GM21717 (cell line): ENCODE measurements around the gene GMPPA.

Source experiments
- ATAC-seq: cut with Tn5 transposase; IDR thresholded peaks from one replicate; pipeline ENCODE4 v1.9.1; 2021; ENCODE audit warnings: mild to moderate bottlenecking, moderate library complexity; ENCODE audit not compliant: unreplicated experiment

Gene GMPPA

DNA sequence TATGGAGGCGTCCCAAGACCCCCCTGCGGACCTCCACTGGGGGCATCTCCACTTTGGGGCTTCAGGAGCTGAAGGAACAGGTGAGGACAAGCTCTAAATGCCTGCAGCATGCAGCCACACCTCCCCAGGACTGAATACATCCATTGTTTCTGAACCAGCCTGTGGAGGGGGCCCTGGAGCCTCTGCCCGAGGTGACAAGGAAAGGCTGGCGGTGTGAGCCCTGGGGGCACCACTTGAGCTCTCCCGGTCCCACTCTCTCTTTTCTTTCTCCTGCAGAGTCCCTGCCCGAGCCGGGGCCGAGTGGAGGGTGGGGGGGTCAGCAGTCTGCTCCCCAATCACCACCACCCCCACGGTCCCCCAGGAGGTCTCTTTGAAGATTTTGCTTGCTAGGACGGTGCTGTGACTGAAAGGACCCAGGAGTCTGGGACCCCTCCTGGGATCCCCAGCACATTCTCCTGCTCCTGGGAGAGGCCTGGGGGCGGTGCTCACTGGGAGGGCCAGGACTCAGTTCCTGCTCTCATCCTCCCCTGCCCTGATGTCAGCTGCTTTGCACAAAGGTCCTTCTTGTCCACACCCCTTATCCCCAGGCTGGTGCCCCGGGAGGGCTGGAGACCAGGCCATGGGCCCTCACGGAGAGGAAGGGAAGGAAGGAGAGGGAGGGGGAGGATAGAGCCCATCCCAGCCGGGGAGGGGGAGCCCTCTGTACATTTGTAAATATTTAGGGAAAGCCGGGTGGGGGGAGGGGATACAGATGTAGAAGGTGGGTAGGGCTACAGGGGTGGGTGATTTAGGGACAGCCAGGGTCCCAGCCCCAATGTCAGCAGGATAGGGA is 39.2 kb downstream of the GMPPA start:
- ATAC-seq: no peak

DNA sequence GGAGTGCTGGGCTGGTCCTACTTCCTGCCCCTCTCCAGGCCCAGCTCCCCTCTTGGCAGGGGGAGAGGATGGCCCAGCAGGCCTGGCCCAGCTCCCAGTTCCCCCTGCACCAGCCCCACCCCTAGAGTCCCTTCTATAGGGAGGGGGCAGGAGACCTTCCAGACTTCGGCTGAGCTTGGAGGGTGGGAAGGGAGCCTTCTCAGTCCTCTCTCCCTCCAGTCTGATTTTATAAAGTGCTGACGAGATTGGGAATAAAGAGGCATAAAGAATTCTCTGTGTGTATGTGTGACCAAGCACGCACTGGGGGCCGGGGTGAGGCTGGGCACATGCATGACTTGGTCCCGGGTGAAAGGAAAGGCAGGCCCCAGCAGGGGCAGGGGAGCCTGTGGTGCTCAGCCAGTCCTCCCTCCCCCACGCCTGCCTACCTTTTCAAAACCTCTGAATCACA is 39.8 kb downstream of the GMPPA start:
- ATAC-seq: no peak

DNA sequence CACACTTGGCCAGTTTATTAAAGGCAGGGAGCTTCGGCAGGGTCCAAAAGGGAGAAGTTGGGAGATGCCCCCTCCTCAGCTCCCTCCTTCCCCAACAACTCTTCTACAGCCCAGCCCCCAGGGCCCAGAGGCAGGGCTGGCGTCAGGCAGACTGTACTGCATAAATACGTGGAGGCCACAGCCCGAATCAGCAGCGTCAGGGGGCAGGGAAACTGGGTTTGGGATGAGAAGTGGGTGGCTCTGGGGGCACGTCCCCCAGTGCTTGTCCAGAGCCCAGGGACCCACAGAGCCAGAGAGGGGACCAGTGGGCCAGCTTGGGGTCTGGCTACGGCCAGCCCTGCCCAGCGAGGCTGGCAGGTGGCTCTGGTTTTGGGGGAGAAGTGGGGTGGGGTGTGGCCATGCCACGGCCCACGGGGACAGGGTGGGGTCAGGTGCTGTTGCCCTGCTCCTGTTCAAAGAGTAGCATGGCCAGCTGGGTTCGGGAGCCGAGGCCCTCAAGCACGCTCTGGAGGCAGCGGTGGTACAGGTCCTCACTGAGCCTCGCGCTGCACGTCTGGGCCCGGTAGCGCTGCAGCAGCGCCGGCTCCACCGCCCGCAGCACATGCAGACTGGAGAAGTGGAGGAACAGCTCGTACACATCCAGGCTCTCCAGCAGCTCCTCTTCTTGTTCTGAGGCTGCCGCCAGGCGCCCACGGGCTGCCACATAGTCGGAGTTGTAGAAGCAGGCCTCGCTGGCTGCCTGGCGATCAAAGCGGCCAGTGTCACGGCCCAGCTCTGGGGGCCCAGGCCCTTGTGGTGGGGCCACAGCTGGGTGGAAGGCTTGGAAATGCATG is 40.5 kb downstream of the GMPPA start:
- ATAC-seq: no peak

DNA sequence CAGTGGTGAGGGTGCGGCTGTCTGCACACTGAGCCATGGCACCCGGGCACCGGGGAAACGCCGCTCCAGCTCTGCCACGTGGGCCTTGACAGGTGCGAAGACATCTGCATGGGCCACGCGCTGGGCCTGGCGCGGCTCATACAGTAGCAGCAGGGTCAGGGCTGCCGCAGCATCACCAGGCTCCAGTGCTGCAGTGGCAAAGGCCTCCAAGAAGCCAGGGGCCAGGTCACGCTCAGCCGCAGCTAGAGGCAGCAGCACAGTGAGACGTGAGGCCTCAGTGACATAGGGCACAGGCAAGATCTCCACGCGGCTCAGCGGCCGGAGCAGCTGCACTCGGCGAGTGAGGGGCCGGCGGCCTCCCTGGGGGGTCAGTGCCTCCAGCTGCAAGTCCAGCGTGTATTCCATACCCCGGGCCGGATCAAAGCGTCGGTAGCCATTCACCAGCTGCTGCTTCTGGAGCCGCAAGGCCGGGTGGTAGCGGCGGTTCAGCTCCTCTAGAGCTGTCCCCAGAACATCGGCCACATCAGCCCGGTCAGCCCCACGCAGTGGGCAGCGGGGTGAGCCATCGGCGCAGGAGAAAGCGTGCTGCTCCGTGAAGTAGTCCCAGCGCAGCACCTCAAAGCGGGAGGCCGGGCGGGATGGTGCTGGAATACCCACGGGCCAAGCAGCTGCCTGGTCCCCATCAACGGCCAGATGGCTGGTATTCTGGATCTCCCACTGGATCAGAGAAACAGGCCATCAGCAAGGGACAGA is 41.4 kb downstream of the GMPPA start:
- no peak for ATAC-seq

DNA sequence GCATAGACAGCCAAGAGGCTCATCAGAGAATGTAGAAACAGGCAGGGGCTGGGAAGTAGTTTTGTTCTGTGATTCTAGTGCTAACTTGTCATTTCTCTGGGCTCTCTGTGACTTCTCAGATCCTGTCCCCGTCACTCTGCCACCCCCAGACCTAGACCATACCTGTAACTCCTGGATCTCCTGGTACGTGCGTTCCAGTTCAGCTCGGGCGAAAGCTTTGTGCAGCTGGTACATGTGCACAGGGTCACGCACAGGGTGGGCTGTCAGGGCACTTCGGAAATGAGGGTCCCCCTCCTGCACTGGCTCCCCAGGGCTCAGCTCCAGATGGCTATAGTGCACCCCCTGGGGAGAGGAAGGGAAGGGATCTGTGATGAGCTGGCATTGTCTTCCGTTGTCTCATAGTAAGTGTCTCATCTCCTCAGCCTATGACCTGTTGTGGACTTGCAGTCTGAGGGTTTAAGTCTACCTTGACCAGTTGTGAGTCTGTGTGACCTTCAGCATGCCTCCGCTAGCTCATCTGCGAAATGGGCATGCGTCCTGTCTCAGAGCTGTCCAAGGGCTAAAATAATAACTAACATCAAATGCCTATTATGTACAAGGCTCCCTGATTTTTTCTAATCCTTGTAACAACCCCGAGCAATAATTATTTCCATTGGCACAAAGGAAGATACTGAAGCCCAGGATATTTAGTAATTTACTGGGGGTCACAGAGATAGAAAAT is 42.3 kb downstream of the GMPPA start:
- ATAC-seq: no peak

DNA sequence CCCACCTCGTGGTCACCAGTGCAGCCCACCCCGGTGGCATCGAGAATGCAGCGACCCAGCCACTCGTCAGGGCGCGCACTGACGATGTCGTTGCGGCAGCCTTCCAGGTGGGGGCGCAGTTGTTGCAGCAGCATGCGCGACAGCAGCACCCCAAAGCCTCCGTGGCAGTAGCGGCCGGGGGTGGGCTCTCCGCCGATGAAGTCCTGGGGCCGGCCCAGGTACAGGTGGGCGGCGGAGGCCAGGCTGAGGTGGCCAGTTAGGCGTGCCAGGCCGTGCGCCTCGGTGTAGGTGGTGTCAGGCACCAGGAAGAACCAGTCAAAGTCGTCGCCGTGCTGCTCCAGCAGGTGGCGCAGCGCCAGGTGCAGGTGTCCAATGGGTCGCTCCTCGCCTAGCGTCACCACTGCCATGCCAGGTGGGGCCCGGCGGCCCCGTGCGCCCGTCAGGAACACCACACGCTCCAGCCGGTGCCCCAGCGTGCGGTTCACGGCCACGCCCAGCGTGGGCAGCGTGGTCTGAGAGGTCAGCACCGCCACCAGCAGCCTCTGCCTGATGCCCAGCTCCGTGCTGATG is 43.0 kb downstream of the GMPPA start:
- peak; percentile 51 for ATAC-seq

DNA sequence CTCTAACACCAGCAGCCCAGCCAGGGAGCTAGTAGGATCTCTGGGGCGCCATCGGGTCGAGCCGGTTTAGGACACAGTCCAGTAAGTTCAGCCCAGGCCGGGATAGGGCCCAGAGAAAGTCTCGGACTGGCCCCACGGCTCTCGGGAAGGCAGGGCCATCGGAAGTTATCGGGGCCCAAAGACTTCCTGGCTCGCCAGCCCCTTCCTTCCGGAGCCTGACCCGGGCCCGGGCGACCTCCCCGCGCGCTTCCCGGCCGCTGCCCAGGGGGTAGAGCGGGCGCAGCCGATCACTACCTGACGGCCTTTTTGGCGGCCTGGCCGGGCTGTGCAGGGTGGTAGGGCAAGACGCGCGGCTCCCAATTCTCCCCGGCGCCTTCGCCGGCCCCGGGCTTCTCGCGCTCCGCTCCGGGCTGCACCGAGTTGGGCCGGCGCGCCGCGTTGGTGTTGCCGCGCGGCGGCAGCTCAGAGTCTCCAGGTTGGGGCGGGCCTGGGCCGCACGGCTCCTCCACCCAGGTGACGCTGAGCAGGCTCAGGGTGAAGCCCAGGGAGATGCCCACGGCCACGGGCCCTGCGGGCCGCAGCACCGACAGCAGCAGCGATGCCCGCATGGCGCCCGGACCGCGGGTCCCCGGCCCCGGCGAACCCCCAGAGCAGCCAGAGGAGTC is 44.4 kb downstream of the GMPPA start:
- ATAC-seq: peak; percentile 32

DNA sequence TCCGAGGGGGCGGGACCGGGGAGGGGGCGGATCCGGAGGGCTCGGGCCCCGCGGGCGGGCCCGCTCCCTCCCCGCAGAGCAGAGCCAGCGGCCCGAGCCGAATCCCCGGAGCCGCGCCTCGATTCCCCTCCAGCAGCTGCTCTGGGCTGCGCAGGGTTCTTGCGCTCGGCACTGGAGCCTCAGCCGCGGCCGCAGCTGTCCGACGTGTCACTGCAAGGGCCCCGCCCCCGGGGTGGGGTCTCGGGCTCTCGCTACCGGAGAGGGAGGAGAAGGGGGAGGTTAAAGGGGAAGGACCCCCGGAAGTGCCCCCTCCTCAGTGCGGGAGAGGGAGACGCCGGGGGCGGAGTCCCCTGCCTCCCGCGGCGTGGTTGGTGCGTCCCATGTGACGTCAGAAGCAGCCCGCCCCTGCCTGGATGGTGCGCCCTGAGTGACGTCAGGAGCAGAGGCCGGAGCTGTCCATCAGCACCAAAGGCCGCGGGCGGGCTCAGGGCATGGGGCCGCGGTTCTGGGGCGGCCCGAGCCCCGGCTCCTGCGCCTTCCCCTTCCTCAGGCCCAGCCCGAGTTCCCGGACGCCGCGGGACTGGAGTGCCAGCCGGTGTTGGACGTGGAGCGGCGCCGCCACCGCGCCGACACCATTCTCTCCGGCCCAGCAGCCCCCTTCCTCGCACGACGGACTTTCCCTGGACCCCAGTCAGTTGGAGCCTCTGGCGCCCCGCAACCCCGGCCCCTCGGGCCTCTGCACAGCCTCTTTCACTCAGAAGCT is 45.1 kb downstream of the GMPPA start, which contains the start of the genes CHPF and TMEM198:
TSS of gene CHPF (minus strand) at position 214 of the 763 bp plus-strand sequence. CDS start 271 bp downstream, outside the sequence.
TSS of gene TMEM198 (plus strand) at position 433 of the 763 bp plus-strand sequence. CDS start 700 bp downstream, outside the sequence.
- peak; percentile 82 for ATAC-seq

DNA sequence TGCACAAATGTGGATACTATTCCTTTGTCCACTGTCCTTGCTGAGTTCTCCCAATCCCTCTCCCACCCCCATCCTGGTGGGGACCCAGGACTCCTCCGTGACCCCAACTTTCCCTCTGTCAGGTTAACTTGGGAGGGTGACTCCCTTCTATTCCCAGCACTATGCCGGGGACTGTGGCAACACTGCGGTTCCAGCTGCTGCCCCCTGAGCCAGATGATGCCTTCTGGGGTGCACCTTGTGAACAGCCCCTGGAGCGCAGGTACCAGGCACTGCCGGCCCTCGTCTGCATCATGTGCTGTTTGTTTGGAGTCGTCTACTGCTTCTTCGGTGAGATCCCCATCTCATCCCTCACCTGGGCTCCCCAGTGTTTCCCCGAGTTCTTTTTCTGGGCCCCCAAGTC is 45.9 kb downstream of the GMPPA start:
- ATAC-seq: no peak

DNA sequence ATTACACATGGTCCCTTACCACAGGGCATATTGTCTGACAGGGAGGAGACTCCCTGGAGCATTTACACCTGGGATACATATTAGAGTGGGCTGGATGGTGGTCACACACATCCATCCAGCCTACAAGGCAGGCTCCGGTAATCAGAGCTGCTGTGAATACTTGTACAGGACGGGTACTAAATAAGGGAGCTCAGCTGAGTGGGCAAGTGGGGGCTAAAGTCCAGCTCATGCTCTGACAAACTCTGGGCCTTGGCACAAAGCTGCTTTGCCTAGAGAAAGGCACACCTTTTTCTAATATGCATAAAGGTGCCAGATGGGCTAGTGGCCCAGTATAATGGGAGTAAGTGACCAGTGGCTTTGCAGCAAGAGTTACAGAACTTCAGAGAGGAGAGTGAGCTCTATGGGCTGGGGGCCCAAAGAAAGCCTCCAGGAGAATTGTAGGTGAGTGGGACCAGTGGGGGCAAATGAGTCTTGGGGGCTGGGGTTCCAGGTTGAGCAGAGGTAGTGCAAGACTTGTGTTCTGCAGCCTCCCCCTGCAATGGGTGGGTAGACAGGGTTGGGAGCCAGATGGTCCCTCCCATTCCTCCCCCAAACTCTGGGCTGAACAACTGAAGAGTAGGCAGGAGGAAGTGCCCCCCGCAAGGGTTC is 46.7 kb downstream of the GMPPA start:
- ATAC-seq: no peak

DNA sequence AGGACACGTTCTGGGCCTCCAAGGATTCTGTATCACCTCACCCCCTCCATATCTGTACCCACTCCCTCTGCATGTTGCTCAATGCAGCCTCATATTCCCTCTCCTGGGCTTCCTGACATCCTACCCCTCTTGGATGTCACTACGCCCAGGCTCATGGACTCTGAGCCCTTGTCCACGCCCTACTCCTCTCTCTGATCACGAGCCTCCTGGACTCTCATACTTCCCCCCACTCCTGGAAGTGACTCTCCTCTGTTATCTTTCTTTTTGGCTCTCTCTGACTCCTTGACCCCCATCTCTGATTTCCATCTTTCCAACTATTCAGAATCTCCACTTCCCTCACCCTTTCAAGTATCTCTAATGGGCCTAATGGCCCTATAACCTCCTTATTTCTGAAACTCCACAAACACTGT is 47.3 kb downstream of the GMPPA start:
- no peak for ATAC-seq

DNA sequence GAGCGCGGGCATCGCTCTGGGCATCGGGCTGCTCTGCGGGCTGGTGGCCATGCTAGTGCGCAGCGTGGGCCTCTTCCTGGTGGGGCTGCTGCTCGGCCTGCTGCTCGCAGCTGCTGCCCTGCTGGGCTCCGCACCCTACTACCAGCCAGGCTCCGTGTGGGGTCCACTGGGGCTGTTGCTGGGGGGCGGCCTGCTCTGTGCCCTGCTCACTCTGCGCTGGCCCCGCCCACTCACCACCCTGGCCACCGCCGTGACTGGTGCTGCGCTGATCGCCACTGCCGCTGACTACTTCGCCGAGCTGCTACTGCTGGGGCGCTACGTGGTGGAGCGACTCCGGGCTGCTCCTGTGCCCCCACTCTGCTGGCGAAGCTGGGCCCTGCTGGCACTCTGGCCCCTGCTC is 48.9 kb downstream of the GMPPA start:
- no peak for ATAC-seq

DNA sequence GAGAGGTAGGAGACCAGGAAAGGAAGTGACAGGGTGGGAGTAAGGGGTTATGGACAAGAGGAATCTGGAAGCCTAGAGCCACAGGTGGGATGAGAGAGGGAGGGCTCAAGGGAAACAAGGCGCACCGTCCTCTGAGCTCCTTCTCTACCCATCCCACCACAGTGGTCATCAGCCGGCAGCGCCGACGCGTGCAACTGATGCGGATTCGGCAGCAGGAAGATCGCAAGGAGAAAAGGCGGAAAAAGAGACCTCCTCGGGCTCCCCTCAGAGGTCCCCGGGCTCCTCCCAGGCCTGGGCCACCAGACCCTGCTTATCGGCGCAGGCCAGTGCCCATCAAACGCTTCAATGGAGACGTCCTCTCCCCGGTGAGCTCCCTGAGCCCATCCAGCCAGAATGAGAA is 50.3 kb downstream of the GMPPA start:
- no peak for ATAC-seq

DNA sequence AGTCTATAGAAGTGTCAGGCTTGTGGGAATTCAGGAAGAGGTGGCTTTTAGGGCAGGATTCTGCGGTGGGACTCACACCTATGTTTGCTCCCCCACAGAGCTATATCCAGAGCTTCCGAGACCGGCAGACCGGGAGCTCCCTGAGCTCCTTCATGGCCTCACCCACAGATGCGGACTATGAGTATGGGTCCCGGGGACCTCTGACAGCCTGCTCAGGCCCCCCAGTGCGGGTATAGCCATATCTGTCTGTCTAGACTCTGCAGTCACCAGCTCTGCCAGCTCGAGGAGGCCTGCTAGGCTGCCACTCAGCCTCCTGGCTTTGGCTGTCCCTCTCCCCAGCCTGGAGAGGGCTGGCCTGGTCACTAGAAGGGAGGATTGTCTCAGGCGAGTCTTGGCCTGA is 50.9 kb downstream of the GMPPA start:
- no peak for ATAC-seq

DNA sequence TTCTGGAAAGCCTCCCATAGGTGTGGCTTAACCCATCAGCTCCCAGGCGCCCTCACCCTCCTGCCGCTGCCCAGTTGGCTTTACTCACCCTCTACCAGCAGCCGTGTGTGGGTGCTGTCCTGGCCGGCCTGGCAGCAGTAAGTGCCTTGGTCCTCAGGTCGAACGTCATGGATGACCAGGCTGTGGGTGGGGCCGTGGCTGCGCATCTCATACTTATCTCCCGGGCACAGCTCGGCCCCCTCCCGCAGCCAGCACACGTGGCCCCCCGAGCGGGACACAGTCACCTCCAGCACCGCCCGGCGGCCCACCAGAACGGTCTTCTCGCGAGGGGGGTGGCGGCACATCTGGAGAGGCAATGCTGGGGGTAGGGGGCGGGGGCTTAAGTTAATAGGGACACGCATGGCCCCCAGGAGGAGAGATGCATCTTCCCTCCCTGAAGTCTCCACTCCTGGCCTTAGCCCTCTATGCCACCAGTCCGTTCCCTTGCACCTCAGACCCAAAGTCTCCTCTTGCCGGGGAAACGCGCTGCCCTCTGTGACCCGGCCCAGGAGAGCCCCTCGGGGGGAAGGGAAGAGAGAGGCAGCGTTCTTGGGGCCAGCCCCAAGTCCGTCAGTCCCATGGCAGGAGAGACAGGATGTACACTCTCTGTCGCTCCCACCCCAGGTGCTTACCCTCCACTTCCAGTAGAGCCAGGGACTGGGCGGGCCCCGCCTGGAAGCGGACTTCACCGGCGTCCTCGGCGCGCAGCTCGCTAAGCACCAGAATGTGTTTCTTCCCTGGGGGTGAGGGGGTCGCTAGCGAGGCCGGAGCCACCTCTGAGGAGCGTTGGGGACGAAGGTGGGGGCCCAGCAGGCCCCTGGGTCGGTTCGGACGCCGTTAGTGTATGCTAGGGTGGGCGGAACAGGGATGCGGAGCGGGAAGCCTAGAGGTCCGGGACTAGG is 53.0 kb downstream of the GMPPA start:
- ATAC-seq: no peak

DNA sequence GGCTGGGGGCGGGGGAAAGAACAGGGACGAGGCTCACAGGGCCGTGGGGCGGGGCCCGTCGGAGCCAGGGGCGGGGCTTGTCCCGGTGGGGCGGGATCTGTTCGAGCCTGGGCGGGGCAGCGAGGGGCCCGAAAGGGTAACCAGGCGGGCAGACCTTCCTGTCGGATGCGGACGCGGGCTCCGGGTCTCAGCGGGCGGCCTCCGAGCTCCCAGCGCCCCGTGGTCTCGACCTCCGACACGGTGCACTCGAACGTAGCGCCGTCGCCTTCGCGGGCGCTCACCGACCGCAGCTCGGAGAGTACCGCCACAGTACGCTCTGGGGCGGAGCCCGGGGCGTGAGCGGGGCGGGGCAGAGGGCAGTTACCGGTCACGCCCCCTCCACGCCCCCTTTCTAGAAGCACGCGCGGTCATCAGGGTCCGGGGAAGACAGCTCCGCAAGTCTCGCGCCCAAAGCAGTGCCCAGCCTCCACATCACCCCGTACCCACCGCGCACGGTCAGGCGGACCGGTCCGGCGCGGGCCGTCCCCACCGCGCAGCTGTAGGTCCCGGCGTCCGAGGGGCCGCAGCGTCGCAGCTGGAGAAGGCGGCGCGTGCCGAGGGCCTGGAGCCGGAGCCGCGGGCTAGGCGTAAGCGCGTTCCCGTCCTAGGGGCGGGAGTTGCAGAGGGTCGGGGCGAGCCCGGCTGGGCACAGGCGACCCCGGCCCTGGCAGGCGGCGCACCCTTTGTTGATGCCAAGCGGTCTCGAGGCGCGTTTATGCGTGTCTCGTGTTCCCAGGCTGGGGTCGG is 53.9 kb downstream of the GMPPA start:
- ATAC-seq: peak; percentile 94

DNA sequence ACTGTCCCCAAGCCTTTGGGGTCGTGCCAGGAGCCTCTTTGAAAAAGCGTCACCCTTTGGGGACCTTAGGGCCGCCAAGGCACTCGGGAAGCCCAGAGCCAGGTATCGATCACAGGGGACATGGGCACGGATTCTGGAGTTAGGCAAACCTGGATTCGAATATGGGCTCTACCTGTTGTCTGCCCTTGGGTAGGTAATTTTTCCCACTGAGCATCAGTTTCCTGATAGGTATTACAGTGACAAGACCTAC is 54.4 kb downstream of the GMPPA start:
- ATAC-seq: no peak
